ENCODE data around the gene BCAN.

DNA sequence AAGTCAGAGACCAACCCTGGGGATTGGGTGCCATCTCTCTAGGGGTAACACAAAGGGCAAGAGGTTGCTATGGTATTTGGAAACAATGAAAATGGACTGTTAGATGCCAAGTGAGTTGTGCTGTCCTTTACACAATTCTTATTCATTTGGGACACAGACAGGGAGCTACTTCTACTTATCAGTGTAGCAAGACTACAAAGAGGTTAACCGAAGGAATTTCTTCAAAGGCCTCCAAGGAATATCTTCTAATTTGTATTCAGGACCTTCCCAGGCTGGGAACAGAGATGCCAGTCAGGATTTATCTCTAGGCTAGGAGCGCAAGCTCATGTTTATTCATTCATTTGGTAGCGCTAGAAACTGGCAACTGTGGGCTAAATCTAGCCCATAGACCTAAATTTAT, 47.7 kb upstream of the BCAN start:
- TF ChIP-seq KDM5A (IDR thresholded peaks at IDR 0.05; ENCODE audit: low read length): no peak
- TF ChIP-seq, protein P1, sequence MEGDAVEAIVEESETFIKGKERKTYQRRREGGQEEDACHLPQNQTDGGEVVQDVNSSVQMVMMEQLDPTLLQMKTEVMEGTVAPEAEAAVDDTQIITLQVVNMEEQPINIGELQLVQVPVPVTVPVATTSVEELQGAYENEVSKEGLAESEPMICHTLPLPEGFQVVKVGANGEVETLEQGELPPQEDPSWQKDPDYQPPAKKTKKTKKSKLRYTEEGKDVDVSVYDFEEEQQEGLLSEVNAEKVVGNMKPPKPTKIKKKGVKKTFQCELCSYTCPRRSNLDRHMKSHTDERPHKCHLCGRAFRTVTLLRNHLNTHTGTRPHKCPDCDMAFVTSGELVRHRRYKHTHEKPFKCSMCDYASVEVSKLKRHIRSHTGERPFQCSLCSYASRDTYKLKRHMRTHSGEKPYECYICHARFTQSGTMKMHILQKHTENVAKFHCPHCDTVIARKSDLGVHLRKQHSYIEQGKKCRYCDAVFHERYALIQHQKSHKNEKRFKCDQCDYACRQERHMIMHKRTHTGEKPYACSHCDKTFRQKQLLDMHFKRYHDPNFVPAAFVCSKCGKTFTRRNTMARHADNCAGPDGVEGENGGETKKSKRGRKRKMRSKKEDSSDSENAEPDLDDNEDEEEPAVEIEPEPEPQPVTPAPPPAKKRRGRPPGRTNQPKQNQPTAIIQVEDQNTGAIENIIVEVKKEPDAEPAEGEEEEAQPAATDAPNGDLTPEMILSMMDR (IDR thresholded peaks at IDR 0.05; ENCODE audit: control extremely low read depth in 1 of 3, insufficient read depth in 1 of 3, low read depth in 1 of 3, low read length in 3 of 3): no peak
- no peak for TF ChIP-seq BCL11A (IDR thresholded peaks at IDR 0.05; ENCODE audit: low read depth in 2 of 2, low read length in 2 of 2)
- TF ChIP-seq SUZ12 (IDR thresholded peaks at IDR 0.05; ENCODE audit: low read length): no peak
- no peak for TF ChIP-seq TCF12 (IDR thresholded peaks at IDR 0.05; ENCODE audit: low read depth, low read length)
- TF ChIP-seq HDAC2 (IDR thresholded peaks at IDR 0.05; ENCODE audit: borderline replicate concordance in 1 of 2, low read depth in 2 of 2, low read length in 2 of 2): no peak
- no peak for TF ChIP-seq YY1 (IDR thresholded peaks at IDR 0.05; ENCODE audit: low read depth, low read length)
- TF ChIP-seq TBP (IDR thresholded peaks at IDR 0.05; ENCODE audit: low read depth, low read length): no peak
- no peak for TF ChIP-seq POLR2AphosphoS5 (IDR thresholded peaks at IDR 0.05; ENCODE audit: low read depth, low read length)
- TF ChIP-seq CREB1 (IDR thresholded peaks at IDR 0.05): no peak
- TF ChIP-seq KDM1A (IDR thresholded peaks at IDR 0.05; ENCODE audit: borderline replicate concordance, low read length): no peak

Measured in H1 (cell line).